Bone marrow (tissue), 2 donors: ENCODE measurements around the gene KRTAP13-3.

Source experiments
- DNase-seq, 2 donors: peaks; one replicate each; lab custom pipeline; 2025; lab: John Stamatoyannopoulos, UW

The KRTAP13-3 gene

GRCh38 chr21:30425826-30426225 lies at the start of gene KRTAP13-3:
Gene KRTAP13-3 (minus strand): TSS chr21:30425926. CDS start chr21:30425912, 14 bp downstream.
- DNase-seq = no peak

GRCh38 chr21:30468900-30469714 lies 43.4 kb upstream of the KRTAP13-3 start:
- no peak for DNase-seq

GRCh38 chr21:30463713-30464112 lies 38.0 kb upstream of the KRTAP13-3 start:
- DNase-seq = no peak

- no peak for DNase-seq
Observed at GRCh38 chr21:30448514-30448913, 22.8 kb upstream of the KRTAP13-3 start.

- DNase-seq = no peak
Observed at GRCh38 chr21:30447056-30447455, 21.3 kb upstream of the KRTAP13-3 start.

GRCh38 chr21:30444204-30444603 lies 18.5 kb upstream of the KRTAP13-3 start:
- DNase-seq = no peak

- no peak for DNase-seq
Observed at GRCh38 chr21:30443226-30443625, 17.5 kb upstream of the KRTAP13-3 start.

- DNase-seq = no peak
Observed at GRCh38 chr21:30439975-30440374, 14.2 kb upstream of the KRTAP13-3 start, which contains the start of gene KRTAP15-1. Gene KRTAP15-1 (plus strand): TSS chr21:30440275. CDS start chr21:30440328, 53 bp downstream.

GRCh38 chr21:30437010-30437565 lies 11.4 kb upstream of the KRTAP13-3 start:
- DNase-seq = no peak

GRCh38 chr21:30434033-30434631 lies 8.4 kb upstream of the KRTAP13-3 start:
- DNase-seq = no peak

GRCh38 chr21:30430170-30430655 lies 4.5 kb upstream of the KRTAP13-3 start, which contains the start of gene KRTAP13-4:
Gene KRTAP13-4 (plus strand): TSS chr21:30430220. CDS start chr21:30430276, 56 bp downstream.
- DNase-seq = no peak

GRCh38 chr21:30426731-30427130 lies 1.0 kb upstream of the KRTAP13-3 start:
- no peak for DNase-seq

GRCh38 chr21:30415993-30416392 lies 9.7 kb downstream of the KRTAP13-3 start:
- no peak for DNase-seq

GRCh38 chr21:30408782-30409494 lies 16.8 kb downstream of the KRTAP13-3 start:
- peak in 1 of 2 donors; percentile 8 for DNase-seq

GRCh38 chr21:30395731-30396130 lies 30.0 kb downstream of the KRTAP13-3 start, which contains the start of gene KRTAP13-1:
Gene KRTAP13-1 (plus strand): TSS chr21:30396031. CDS start chr21:30396087, 56 bp downstream.
- DNase-seq = no peak

GRCh38 chr21:30391492-30392025 lies 34.2 kb downstream of the KRTAP13-3 start:
- no peak for DNase-seq

GRCh38 chr21:30382201-30382600 lies 43.5 kb downstream of the KRTAP13-3 start:
- no peak for DNase-seq
